Measurements from ENCODE around the gene CD81.

The CD81 gene

DNA sequence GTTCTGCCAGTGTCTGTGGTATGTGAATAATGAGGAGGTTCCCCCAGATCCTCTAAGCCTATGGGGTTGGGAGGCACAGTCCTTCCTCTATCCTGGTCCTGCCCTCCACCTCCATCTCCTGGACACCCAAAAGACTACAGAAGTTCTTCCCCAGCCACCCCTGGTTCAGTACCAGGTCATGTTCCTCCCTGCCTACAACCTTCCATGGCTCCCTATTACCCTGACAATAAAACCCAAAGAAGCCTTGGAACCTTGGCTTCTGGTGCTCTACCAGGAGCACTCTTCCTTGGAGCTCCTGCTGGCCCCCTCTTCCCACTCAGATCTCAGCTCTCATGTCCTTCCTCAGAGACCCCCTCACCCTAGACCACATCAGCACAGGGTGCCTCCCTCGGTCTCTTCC, 54.3 kb downstream of the CD81 start:
- no peak for DNase-seq (ENCODE audit: low spot score)
- TF ChIP-seq, protein P1, sequence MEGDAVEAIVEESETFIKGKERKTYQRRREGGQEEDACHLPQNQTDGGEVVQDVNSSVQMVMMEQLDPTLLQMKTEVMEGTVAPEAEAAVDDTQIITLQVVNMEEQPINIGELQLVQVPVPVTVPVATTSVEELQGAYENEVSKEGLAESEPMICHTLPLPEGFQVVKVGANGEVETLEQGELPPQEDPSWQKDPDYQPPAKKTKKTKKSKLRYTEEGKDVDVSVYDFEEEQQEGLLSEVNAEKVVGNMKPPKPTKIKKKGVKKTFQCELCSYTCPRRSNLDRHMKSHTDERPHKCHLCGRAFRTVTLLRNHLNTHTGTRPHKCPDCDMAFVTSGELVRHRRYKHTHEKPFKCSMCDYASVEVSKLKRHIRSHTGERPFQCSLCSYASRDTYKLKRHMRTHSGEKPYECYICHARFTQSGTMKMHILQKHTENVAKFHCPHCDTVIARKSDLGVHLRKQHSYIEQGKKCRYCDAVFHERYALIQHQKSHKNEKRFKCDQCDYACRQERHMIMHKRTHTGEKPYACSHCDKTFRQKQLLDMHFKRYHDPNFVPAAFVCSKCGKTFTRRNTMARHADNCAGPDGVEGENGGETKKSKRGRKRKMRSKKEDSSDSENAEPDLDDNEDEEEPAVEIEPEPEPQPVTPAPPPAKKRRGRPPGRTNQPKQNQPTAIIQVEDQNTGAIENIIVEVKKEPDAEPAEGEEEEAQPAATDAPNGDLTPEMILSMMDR (IDR thresholded peaks at IDR 0.05; ENCODE audit: borderline replicate concordance, control extremely low read depth, extremely low read depth, insufficient read depth, missing control alignments) = no peak
- in situ Hi-C loops (cut with MboI; ENCODE audit: low sequenced_read_pairs, unreplicated experiment) = loop anchor here (5.0 to 10.0 kb wide), 2 partner anchors 101 to 443 kb away; no protein-coding TSS in a partner anchor

DNA sequence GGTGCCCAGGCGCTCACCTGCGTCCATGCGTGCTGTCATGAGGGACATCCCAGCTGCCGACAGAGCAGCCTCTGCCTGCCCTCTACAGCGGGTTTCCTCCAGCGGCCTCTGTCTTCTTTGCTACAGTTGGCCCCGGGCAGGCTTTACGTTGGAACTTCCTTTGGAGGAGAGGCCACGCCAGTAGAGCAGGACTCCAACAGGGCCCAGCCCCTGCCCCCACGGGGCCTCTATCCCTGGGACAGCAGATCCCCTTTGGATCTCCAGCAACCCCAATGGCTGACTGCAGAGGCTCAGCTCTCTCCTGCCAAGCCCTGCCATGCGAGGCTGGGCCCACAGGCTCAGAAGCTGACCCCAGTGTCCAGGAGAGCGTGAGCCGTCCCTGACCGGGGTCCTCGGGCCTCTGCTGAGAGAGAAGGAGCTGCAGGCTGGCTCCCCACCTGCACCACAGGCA, 55.1 kb downstream of the CD81 start:
- in situ Hi-C loops (cut with MboI; ENCODE audit: low sequenced_read_pairs, unreplicated experiment) = loop anchor here (5.0 to 10.0 kb wide), 2 partner anchors 100 to 443 kb away; no protein-coding TSS in a partner anchor
- DNase-seq (ENCODE audit: low spot score) = no peak
- TF ChIP-seq, protein P1 (IDR thresholded peaks at IDR 0.05; ENCODE audit: borderline replicate concordance, control extremely low read depth, extremely low read depth, insufficient read depth, missing control alignments) = no peak

DNA sequence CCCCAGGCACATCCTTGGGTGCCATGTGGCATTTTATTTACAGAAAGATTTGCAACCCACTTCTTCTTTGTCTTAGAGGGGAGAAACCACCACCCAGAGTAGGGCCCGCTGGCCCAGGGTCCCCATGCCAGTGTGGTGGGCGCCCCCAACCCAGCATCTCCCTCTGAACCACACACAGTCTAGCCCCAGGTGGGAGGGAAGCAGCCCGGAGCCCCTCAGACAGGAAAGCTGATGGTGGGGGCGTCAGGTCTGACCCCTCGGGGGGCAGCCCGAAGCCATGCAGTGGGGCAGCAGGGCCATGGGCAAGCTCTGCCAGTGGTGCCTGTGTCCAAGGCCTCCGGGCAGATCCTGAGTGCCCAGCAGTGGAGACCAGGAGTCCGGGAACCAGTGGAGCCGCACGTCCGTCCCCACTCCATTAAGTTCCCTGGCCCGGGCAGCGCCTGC, 55.5 kb downstream of the CD81 start:
- no peak for DNase-seq (ENCODE audit: low spot score)
- in situ Hi-C loops (cut with MboI; ENCODE audit: low sequenced_read_pairs, unreplicated experiment) = loop anchor here (5.0 to 10.0 kb wide), 2 partner anchors 100 to 442 kb away; no protein-coding TSS in a partner anchor
- TF ChIP-seq, protein P1 (IDR thresholded peaks at IDR 0.05; ENCODE audit: borderline replicate concordance, control extremely low read depth, extremely low read depth, insufficient read depth, missing control alignments) = no peak

DNA sequence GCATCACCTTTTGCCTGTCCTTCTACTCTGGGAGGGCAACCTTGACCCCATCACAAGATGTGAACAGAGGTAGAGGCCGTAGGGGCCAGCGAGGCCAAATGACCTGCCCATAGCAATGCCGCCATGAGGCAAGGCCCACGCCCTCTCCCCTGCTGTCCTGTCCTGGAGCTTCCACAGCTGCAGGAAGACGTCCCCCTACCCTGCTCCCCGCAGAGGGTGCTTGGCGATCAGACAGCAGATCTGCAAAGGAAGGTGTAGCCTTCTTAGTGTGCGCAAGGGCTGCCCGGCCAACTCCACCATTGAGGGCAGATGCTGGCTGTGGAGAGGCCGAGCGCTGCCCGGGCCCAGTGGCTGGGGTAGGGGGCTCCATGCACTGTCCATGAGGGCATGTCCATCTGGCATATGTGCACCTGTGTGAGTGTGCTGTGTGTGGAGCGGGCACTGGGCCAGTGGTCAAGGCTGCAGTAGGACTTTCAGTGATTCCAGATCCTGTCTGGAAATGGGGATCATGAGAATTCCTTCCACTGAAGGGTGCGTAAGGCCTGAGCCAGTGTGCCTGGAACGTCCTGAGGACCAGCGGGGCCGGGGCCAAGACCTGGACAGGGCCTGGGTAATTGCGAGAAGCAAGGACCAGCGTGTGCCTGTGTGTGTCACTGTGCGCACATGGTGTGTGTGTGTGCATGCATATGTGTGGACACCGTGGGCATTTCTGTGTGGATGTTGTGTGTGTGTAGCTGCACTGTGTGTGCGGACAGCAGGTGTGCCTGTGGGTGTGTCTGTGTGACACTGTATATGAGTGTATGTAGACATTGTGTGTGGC, 56.2 kb downstream of the CD81 start:
- in situ Hi-C loops (cut with MboI; ENCODE audit: low sequenced_read_pairs, unreplicated experiment) = loop anchor here (5.0 to 10.0 kb wide), 2 partner anchors 99 to 441 kb away; no protein-coding TSS in a partner anchor

DNA sequence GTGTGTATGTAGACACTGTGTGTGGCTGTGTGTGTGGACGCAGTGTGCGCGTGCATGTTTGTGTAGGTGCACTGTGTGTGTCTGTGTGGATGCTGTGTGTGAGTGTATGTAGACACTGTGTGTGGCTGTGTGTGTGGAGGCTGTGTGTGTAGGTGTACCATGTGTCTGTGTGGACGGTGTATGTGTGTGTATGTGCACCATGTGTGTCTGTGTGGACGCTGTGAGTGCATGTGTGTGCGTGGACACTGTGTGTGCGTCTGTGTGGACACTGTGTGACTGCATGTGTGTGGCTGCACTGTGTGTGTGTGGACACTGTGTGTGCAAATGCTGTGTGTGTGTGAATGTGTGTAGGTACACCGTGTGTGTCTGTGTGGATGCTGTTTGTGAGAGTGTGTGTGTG, 56.9 kb downstream of the CD81 start:
- in situ Hi-C loops (cut with MboI; ENCODE audit: low sequenced_read_pairs, unreplicated experiment) = loop anchor here (5.0 to 10.0 kb wide), 2 partner anchors 98 to 441 kb away; no protein-coding TSS in a partner anchor
- TF ChIP-seq, protein P1 (IDR thresholded peaks at IDR 0.05; ENCODE audit: borderline replicate concordance, control extremely low read depth, extremely low read depth, insufficient read depth, missing control alignments) = no peak
- DNase-seq (ENCODE audit: low spot score) = no peak

More for the DNA sequence above, 56.2 kb downstream of the CD81 start:
- DNase-seq (ENCODE audit: low spot score) = no peak
- TF ChIP-seq, protein P1 (IDR thresholded peaks at IDR 0.05; ENCODE audit: borderline replicate concordance, control extremely low read depth, extremely low read depth, insufficient read depth, missing control alignments) = no peak

DNA sequence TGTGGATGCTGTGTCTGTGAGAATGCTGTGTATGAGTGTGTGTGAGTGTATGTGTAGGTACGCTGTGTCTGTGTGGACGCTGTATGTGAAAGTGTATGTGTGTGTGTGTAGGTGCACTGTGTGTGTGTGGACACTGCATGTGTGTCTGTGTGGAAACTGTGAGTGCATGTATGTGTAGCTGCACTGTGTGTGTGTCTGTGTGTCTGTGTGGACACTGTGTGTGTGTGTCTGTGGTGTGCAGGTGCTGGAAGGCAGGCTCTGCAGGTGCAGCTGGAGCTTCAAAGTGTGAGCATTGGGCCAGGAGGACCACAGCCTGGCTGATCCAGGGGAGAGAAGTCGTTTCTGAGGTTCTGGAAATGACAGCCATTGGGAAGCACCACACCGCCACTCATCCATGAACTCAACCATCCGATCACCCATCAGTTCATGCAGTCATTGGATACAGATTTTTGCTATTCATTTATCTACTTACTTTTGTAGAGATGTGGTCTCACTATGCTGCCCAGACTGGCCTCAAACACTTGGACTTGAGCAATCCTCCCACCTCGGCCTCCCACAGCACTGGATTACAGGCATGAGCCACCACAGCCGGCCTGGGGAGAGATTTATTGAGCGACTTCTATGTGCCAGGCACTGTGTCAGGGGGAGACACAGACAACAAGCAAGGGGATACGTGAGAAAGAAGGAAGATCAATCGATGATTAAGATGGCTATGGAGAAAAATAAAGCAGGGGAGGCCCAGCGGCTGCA, 57.6 kb downstream of the CD81 start:
- no peak for DNase-seq (ENCODE audit: low spot score)
- in situ Hi-C loops (cut with MboI; ENCODE audit: low sequenced_read_pairs, unreplicated experiment) = loop anchor here (5.0 to 10.0 kb wide), 2 partner anchors 98 to 440 kb away; no protein-coding TSS in a partner anchor
- TF ChIP-seq, protein P1 (IDR thresholded peaks at IDR 0.05; ENCODE audit: borderline replicate concordance, control extremely low read depth, extremely low read depth, insufficient read depth, missing control alignments) = no peak

Data from GM13976 (cell line).